ENCODE data around the gene IGFL4.

Gene IGFL4

GRCh38 chr19:46035986-46036743, 4.6 kb downstream of the IGFL4 start:
- Mint-ChIP-seq H3K4me3 (no peak overlapping the region), H3K9me3 (no peaks in the 10 kb centered on the region), H3K27ac (no peak overlapping the region), H3K36me3 (no peaks in the 10 kb centered on the region), H3K4me1 (no peaks in the 10 kb centered on the region)
- ATAC-seq (no peak), DNase-seq (ENCODE audit: low spot score in 2 of 2) (no peak)

DNA sequence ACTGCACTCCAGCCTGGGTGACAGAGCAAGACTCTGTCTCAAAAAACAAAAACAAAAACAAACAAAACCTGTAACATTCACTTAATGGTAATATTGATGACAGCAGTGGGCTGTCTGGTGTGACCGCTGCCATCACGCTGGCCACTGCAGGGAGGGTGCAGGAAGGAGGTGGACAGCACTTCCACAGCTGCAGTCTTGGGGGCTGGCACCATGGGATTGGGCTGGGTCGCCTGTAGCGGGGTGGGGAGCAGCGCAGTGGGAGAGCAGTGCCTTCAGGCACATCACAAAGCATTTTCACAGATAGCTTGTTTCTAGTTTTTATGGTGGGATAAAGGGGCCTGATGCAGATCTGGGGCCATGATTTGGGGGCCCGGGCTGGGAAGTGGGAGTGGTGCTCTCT, 5.3 kb downstream of the IGFL4 start:
- H3K36me3 Mint-ChIP-seq: no peaks in the 10 kb centered on the region
- ATAC-seq: no peak
- H3K4me3 Mint-ChIP-seq: no peak overlapping the region

DNA sequence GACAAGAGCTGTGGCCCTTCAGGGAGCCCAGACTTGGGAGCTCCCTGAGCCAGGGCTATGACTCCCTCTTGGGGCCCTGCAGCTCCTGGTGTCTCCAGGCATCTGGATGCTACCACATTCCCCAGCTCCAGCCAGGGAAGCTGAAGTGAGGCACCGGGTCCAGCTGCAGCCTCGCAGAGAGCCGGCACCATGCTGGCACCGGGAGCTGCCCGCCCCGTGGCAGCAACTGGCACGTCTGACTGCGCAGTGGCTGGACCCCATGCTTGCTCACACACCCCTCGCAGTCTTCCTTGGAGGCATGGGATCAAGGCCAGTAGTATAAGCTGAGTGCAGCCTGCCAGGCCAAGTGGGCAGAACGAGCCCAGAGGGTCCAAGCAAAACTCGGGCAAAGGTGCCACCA, 7.4 kb downstream of the IGFL4 start:
- no peaks in the 10 kb centered on the region for H3K9me3 Mint-ChIP-seq
- DNase-seq (ENCODE audit: low spot score in 2 of 2) (no peak), ATAC-seq (no peak)
- H3K36me3 Mint-ChIP-seq: no peaks in the 10 kb centered on the region
- H3K4me1 Mint-ChIP-seq: peaks cover 6% of the 10 kb centered on the region
- H3K27ac Mint-ChIP-seq: no peak overlapping the region
- H3K4me3 Mint-ChIP-seq: no peak overlapping the region

More for the DNA sequence above, 5.3 kb downstream of the IGFL4 start:
- no peak for DNase-seq (ENCODE audit: low spot score in 2 of 2)
- H3K27ac Mint-ChIP-seq: no peak overlapping the region
- H3K9me3 Mint-ChIP-seq: no peaks in the 10 kb centered on the region
- no peaks in the 10 kb centered on the region for H3K4me1 Mint-ChIP-seq

GRCh38 chr19:46032597-46033025, 8.2 kb downstream of the IGFL4 start:
- no peak for ATAC-seq

DNA sequence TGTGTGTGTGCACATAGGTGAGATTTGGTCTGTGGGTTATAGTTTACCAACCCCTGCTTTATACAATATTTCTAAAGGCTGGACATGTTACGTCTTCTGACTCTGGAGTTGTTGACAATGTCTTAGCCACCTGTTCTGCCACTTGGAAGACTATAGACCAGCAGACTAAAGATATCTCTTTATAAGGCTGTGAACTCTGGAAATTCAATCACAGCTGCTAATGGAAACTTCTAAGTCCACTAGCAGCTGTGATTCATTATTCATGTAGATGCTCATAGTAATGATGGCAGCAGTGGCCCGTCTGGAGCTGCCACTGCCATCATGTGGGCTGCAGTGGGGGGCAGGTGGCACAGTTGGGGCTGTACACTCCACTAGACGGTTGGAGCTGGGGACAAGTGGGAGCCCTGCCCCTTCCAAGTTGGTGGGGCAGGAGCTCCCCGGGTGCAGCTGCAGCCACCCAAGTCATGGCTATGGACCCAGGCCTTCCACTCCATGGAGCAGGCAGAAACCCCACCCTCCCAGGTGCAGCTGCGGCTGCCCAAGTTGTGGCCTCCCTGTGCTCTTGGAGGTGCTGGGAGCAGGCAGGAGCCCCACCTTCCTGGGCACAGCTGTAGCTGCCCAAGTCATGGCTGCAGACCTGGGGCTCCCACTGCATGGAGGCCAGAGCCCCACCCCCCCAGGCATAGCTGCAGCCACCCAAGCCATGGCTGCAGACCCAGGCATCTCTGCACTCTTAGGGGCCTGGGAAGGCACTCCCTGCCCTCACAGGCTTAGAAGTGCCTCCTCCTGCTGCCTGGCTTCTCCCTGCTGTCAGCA, 8.8 kb downstream of the IGFL4 start:
- no peak overlapping the region for H3K4me3 Mint-ChIP-seq
- no peaks in the 10 kb centered on the region for H3K9me3 Mint-ChIP-seq
- peaks cover 6% of the 10 kb centered on the region for H3K4me1 Mint-ChIP-seq
- no peak overlapping the region for H3K27ac Mint-ChIP-seq
- ATAC-seq (no peak), DNase-seq (ENCODE audit: low spot score in 2 of 2) (peak in 1 of 2 donors; percentile 28)
- no peaks in the 10 kb centered on the region for H3K36me3 Mint-ChIP-seq

More at GRCh38 chr19:46032597-46033025, 8.2 kb downstream of the IGFL4 start:
- Mint-ChIP-seq H3K4me3 (no peak overlapping the region), H3K9me3 (no peaks in the 10 kb centered on the region), H3K36me3 (no peaks in the 10 kb centered on the region), H3K4me1 (peaks cover 6% of the 10 kb centered on the region), H3K27ac (no peak overlapping the region)
- peak in 1 of 2 donors; percentile 41 for DNase-seq (ENCODE audit: low spot score in 2 of 2)

DNA sequence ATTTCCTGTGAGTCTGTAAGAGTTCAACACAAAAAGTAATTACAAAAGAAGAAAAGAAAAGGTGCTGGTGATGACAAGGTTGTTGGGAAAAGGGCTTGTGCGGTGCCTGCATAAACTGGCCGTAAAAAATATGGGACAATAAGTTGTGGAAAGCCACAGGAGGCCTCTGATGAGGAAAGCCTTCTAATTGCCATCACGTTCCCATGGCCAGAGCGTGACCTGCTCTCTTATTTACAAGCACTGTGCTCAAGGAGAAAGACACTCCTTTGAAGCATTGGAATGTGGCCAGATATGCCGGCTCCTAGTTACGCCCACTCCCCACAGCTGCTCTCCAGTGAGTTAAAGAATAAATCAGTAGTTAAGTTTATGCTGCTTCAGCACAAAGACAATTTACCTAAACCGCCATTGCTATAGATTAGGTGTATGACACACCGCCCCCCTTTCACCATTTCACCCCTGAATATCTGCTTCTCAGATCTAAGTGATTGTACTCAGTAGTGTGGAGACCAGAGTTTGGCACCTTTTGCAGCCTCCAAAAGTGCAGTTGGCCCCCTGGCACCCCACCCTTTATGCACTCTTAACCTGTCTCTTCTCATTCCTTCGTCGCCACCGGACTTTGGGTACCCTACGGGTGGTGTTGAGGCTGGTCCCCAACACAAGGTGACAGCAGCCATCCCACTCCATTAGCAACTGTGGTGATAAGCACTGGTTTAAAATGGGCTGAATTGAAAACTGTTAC, 9.8 kb downstream of the IGFL4 start:
- H3K9me3 Mint-ChIP-seq: no peaks in the 10 kb centered on the region
- ATAC-seq: no peak
- no peaks in the 10 kb centered on the region for H3K36me3 Mint-ChIP-seq
- no peak overlapping the region for H3K27ac Mint-ChIP-seq
- no peak for DNase-seq (ENCODE audit: low spot score in 2 of 2)
- peaks cover 16% of the 10 kb centered on the region for H3K4me1 Mint-ChIP-seq
- no peak overlapping the region for H3K4me3 Mint-ChIP-seq

DNA sequence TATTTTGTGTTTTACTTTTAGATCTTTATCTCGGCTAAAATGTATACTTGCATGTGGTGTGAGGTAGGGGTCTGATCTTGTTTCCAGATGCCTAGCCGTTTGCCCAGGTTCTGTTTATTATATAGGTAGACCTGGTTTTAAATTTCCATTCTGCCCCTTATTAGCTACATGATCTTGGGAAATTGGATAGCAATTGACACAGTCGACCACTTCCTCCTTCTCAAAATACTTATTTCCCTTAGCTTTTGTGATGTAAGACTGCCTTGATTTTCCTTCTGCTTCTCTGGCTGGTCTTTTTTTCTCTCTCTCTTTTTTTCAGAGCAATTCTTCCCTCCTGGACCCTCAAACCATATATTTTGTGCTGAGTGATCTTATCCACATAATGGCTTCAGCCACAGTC, 15.0 kb downstream of the IGFL4 start:
- no peak overlapping the region for H3K4me3 Mint-ChIP-seq
- DNase-seq (ENCODE audit: low spot score in 2 of 2) (no peak), ATAC-seq (no peak)
- peaks cover 19% of the 10 kb centered on the region for H3K4me1 Mint-ChIP-seq
- H3K27ac Mint-ChIP-seq: no peak overlapping the region
- no peaks in the 10 kb centered on the region for H3K36me3 Mint-ChIP-seq
- H3K9me3 Mint-ChIP-seq: no peaks in the 10 kb centered on the region

DNA sequence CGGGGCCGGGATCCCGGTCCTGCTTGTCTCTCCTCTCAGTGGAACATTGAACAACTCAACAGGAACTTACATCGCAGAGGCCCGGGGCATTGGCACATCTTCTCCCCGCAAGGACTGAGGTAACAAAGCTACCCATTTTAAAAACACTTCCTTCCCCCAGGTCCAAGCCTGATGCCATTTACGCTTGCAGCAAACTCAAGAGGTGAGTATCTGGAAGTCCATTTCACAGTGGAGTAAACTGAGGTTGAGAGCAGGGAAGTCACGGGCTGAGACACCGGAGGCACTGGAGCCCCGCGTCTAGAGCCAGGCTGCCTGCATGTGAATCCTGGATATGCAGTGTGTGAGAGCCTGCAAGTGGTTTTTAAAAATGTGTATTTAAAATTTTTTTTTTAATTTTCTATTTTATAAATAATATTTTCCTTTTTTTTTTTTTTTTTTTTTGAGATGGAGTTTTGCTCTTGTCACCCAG, 17.5 kb downstream of the IGFL4 start:
- Mint-ChIP-seq H3K9me3 (no peaks in the 10 kb centered on the region), H3K27ac (no peak overlapping the region), H3K36me3 (no peaks in the 10 kb centered on the region), H3K4me3 (no peak overlapping the region), H3K4me1 (peaks cover 13% of the 10 kb centered on the region)
- ATAC-seq (no peak), DNase-seq (ENCODE audit: low spot score in 2 of 2) (no peak)

DNA sequence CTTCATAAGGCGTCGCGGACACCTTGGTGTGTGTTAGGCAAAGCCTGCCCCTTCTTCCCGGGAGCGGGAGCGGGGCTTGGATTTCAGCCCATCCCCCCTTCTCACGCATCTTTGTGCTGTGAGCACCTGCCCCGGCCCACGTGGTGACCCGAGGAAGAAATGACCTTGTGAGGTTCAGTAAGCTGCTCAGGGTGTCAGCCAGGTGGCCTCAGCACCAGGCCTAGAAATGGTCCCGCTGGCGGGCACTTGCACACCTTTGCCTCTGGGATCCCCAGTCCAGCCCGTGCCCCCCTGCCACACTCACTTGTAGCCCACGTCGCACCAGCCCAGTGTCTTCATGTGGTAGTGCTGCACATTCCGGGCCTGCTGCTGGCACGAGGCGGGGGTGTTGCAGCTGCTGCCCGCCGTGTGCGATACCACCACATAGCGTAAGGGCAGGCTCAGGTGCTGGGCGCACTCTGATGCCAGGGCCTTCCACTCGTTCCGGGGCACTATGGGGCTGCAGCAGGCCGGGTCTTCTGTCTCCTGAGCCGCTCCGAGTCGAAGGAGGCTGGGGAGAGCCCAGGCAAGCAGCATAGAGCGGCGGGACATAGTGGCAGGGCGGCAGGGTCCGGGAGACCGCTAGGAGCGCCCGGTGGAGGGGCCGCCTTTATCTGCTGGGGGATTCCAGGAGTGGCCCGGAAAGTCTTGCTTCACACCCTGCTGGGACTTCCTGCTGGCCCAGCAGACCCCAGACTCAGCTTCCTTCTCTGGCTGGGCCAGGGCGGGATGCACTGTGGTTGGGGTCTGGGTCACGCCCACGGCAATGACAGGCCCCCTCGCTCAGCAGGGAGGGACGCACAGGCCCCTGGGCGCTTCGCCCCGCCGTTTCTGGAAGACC, 18.1 kb downstream of the IGFL4 start, which contains the start of gene PGLYRP1:
Gene PGLYRP1 (minus strand): TSS at position 623 of the 880 bp plus-strand sequence. CDS start 32 bp downstream, at position 591.
- H3K9me3 Mint-ChIP-seq: no peaks in the 10 kb centered on the region

GRCh38 chr19:46022061-46022430, 18.8 kb downstream of the IGFL4 start:
- no peaks in the 10 kb centered on the region for H3K9me3 Mint-ChIP-seq
- H3K27ac Mint-ChIP-seq: no peak overlapping the region
- DNase-seq (ENCODE audit: low spot score in 2 of 2) (no peak), ATAC-seq (no peak)
- no peak overlapping the region for H3K4me3 Mint-ChIP-seq
- no peaks in the 10 kb centered on the region for H3K36me3 Mint-ChIP-seq
- peaks cover 14% of the 10 kb centered on the region for H3K4me1 Mint-ChIP-seq

More for the DNA sequence above, 18.1 kb downstream of the IGFL4 start, which contains the start of gene PGLYRP1:
- peaks cover 13% of the 10 kb centered on the region for H3K4me1 Mint-ChIP-seq
- H3K27ac Mint-ChIP-seq: no peak within 1 kb of the TSS
- no peak within 1 kb of the TSS for H3K4me3 Mint-ChIP-seq
- DNase-seq (ENCODE audit: low spot score in 2 of 2) (no peak), ATAC-seq (peak; percentile 23)
- H3K36me3 Mint-ChIP-seq: no peaks in the 10 kb centered on the region

GRCh38 chr19:46021531-46022041, 19.2 kb downstream of the IGFL4 start:
- no peak overlapping the region for H3K27ac Mint-ChIP-seq
- no peak for ATAC-seq
- H3K36me3 Mint-ChIP-seq: peaks cover 1% of the 10 kb centered on the region
- H3K9me3 Mint-ChIP-seq: no peaks in the 10 kb centered on the region
- peaks cover 15% of the 10 kb centered on the region for H3K4me1 Mint-ChIP-seq
- H3K4me3 Mint-ChIP-seq: no peak overlapping the region
- DNase-seq (ENCODE audit: low spot score in 2 of 2): no peak

- no peak overlapping the region for H3K4me3 Mint-ChIP-seq
- ATAC-seq (no peak), DNase-seq (ENCODE audit: low spot score in 2 of 2) (no peak)
- H3K36me3 Mint-ChIP-seq: peaks cover 7% of the 10 kb centered on the region
- H3K4me1 Mint-ChIP-seq: peaks cover 15% of the 10 kb centered on the region
- no peaks in the 10 kb centered on the region for H3K9me3 Mint-ChIP-seq
- H3K27ac Mint-ChIP-seq: no peak overlapping the region
These were observed 20.0 kb downstream of the IGFL4 start for GRCh38 chr19:46020819-46021125.

- no peaks in the 10 kb centered on the region for H3K9me3 Mint-ChIP-seq
- no peak overlapping the region for H3K4me3 Mint-ChIP-seq
- H3K36me3 Mint-ChIP-seq: peaks cover 7% of the 10 kb centered on the region
- no peak for DNase-seq (ENCODE audit: low spot score in 2 of 2)
- peaks cover 24% of the 10 kb centered on the region for H3K4me1 Mint-ChIP-seq
- no peak for ATAC-seq
- no peak overlapping the region for H3K27ac Mint-ChIP-seq
These were observed 21.5 kb downstream of the IGFL4 start for GRCh38 chr19:46019270-46019669.

- no peak for DNase-seq (ENCODE audit: low spot score in 2 of 2)
- Mint-ChIP-seq H3K36me3 (peaks cover 7% of the 10 kb centered on the region), H3K4me1 (peaks cover 24% of the 10 kb centered on the region), H3K27ac (no peak overlapping the region), H3K9me3 (no peaks in the 10 kb centered on the region), H3K4me3 (no peak overlapping the region)
- ATAC-seq: no peak
These were observed 22.0 kb downstream of the IGFL4 start for GRCh38 chr19:46018729-46019251.

All from stimulated activated effector memory CD8-positive, alpha-beta T cell treated with anti-CD3 and anti-CD28 coated beads, Interleukin-12 subunit alpha, Interleukin-12 subunit beta, amount 100 ng/mL, for 72 hours (primary cell).